Fibroblast of lung (primary cell): Measurements from ENCODE around the gene COX7A2.

Source experiments
- CTCF ChIP-seq, 2 donors: IDR thresholded peaks in 1 of 2; conservative IDR thresholded peaks in 1 of 2; 1 replicate in 1 of 2; 2 replicates in 1 of 2; pipeline ENCODE4 v1.5.1; 2011 to 2012; ENCODE audit warnings: low read length in 2 of 2, control low read depth in 1 of 2, inconsistent platforms in 1 of 2, low read depth in 1 of 2, mild to moderate bottlenecking in 1 of 2
- EZH2 ChIP-seq: IDR thresholded peaks from 2 replicates; pipeline ENCODE4 v1.5.1; 2012; ENCODE audit warnings: low read length, control low read depth, mild to moderate bottlenecking; ENCODE audit errors: missing control alignments

GRCh38 chr6:75201901-75202672 is 41.5 kb downstream of the COX7A2 start:
- TF ChIP-seq CTCF (conservative IDR thresholded peaks at IDR 0.05 in 1 of 2, IDR thresholded peaks at IDR 0.05 in 1 of 2; ENCODE audit: low read depth in 1 of 2, low read length in 2 of 2) (peak in 1 of 2 donors; percentile 0), EZH2 (no peak)
